ENCODE results near the gene MGRN1. TPM values are rescaled to one million over a fixed set of nuclear protein-coding genes. Genes with fewer than 3 reads are reported as not detected.

The MGRN1 gene
- total and polyA plus RNA-seq, 4 donors, result 29.5 to 112 (median 47.0) TPM

DNA sequence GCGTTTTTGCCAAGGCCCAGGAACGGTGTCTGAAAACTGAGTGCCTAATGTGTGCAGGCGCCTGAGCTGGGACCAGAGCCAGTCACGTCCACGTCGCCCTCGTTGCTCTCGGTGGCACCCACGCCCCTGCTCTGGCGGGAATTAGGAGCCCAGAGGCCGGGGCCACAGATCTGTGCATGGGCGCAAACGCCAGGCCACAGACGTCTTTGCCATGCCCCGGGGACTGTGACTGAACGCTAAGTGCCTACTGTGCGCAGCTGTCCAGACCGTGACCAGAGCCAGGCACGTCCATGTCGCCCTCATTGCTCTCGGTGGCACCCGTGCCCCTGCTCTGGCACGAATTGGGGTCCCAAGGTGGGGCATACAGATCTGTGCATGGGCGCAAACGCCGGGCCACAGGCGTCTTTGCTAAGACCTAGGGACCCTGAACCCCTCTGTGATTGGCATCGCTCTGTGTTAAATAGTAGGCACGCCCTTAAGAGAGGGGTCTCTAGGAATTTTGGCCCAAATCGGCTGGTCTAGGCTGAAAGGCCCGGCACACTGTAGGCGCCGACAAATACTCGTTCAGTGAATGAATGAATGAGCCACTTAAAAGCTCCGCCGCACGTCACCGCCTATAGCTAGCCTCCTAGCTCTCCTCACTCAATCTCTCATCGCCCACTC is 9.1 kb upstream of the MGRN1 start:
- Histone ChIP-seq H3K4me1 (ENCODE audit: control insufficient read depth in 5 of 5, insufficient read depth in 5 of 5, low read length in 5 of 5) (peaks cover 5 to 40% (median 9%) of the 10 kb centered on the region in 5 donors), H3K27ac (ENCODE audit: low read depth in 1 of 2, low read length in 1 of 2) (peak overlapping the region; percentile 90 to 93), H3K27me3 (ENCODE audit: control insufficient read depth in 3 of 3, insufficient read depth in 3 of 3, low read length in 2 of 3) (no peaks in the 10 kb centered on the region), H3K4me3 (no peak overlapping the region), H3K36me3 (ENCODE audit: control insufficient read depth in 4 of 4, insufficient read depth in 4 of 4, low read length in 4 of 4) (no peaks in the 10 kb centered on the region), H3K9me3 (ENCODE audit: control insufficient read depth in 4 of 4, insufficient read depth in 3 of 4, low read length in 3 of 4) (no peaks in the 10 kb centered on the region), H3K9ac (ENCODE audit: insufficient read depth in 1 of 2, low read length in 2 of 2) (peak overlapping the region; percentile 38 to 39)
- WGBS, 2 donors, result 77 to 79% methylated on average over 39 of the region's 39 CpGs
- DNase-seq (peak in 1 of 3 donors; percentile 26), ATAC-seq (ENCODE audit: insufficient read depth, low FRiP score) (no peak)
- TF ChIP-seq, protein P1, sequence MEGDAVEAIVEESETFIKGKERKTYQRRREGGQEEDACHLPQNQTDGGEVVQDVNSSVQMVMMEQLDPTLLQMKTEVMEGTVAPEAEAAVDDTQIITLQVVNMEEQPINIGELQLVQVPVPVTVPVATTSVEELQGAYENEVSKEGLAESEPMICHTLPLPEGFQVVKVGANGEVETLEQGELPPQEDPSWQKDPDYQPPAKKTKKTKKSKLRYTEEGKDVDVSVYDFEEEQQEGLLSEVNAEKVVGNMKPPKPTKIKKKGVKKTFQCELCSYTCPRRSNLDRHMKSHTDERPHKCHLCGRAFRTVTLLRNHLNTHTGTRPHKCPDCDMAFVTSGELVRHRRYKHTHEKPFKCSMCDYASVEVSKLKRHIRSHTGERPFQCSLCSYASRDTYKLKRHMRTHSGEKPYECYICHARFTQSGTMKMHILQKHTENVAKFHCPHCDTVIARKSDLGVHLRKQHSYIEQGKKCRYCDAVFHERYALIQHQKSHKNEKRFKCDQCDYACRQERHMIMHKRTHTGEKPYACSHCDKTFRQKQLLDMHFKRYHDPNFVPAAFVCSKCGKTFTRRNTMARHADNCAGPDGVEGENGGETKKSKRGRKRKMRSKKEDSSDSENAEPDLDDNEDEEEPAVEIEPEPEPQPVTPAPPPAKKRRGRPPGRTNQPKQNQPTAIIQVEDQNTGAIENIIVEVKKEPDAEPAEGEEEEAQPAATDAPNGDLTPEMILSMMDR (IDR thresholded peaks at IDR 0.05; ENCODE audit: control extremely low read depth, extremely low read depth), result no peak

GRCh38 chr16:4616047-4616811 is 8.4 kb upstream of the MGRN1 start:
- WGBS, 2 donors, result 0 to 1% methylated on average over 52 to 57 of the region's 57 CpGs
- Histone ChIP-seq H3K9me3 (ENCODE audit: control insufficient read depth in 4 of 4, insufficient read depth in 3 of 4, low read length in 3 of 4) (no peaks in the 10 kb centered on the region), H3K4me1 (ENCODE audit: control insufficient read depth in 5 of 5, insufficient read depth in 5 of 5, low read length in 5 of 5) (peaks cover 5 to 40% (median 9%) of the 10 kb centered on the region in 5 donors), H3K27ac (ENCODE audit: low read depth in 1 of 2, low read length in 1 of 2) (peak overlapping the region; percentile 92 to 93), H3K36me3 (ENCODE audit: control insufficient read depth in 4 of 4, insufficient read depth in 4 of 4, low read length in 4 of 4) (no peaks in the 10 kb centered on the region), H3K9ac (ENCODE audit: insufficient read depth in 1 of 2, low read length in 2 of 2) (peak overlapping the region; percentile 68 to 89), H3K4me3 (peak overlapping the region; percentile 24), H3K27me3 (ENCODE audit: control insufficient read depth in 3 of 3, insufficient read depth in 3 of 3, low read length in 2 of 3) (no peaks in the 10 kb centered on the region)
- peak; percentile 88 for ATAC-seq (ENCODE audit: insufficient read depth, low FRiP score)
- TF ChIP-seq, protein P1 (IDR thresholded peaks at IDR 0.05; ENCODE audit: control extremely low read depth, extremely low read depth), result peak; percentile 40
- peak; percentile 100 for DNase-seq

DNA sequence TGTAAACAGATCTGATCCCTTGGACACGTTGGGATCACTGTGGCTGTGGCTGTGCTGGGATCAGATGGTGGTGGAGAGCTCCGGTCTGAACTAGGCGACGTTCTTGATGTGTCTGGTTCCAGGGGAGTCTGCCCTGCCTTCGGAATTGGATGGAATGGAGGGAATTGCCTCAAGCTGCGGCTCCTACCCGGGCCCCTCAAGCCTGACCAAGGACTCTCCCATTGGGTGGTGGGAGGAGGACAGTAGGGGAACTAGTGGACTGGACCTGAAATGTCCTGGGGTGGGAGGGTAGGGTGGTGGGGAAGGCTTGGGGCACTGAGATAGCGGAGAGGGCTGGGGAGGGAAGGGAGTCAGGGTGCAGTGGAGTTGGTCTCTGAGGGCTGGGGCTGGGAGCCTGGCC is 6.7 kb upstream of the MGRN1 start:
- ATAC-seq (ENCODE audit: insufficient read depth, low FRiP score) (no peak), DNase-seq (no peak)
- H3K36me3 ChIP-seq (ENCODE audit: control insufficient read depth in 4 of 4, insufficient read depth in 4 of 4, low read length in 4 of 4), result no peaks in the 10 kb centered on the region
- TF ChIP-seq, protein P1 (IDR thresholded peaks at IDR 0.05; ENCODE audit: control extremely low read depth, extremely low read depth), result no peak
- H3K4me3 ChIP-seq, result no peak overlapping the region
- peaks cover 5 to 35% (median 9%) of the 10 kb centered on the region in 5 donors for H3K4me1 ChIP-seq (ENCODE audit: control insufficient read depth in 5 of 5, insufficient read depth in 5 of 5, low read length in 5 of 5)
- H3K27me3 ChIP-seq (ENCODE audit: control insufficient read depth in 3 of 3, insufficient read depth in 3 of 3, low read length in 2 of 3), result no peaks in the 10 kb centered on the region
- peak overlapping the region in 1 of 2 donors; percentile 17 for H3K27ac ChIP-seq (ENCODE audit: low read depth in 1 of 2, low read length in 1 of 2)
- 84 to 91% methylated on average over 8 of the region's 8 CpGs for WGBS, 2 donors
- H3K9ac ChIP-seq (ENCODE audit: insufficient read depth in 1 of 2, low read length in 2 of 2), result peak overlapping the region in 1 of 2 donors; percentile 55
- no peaks in the 10 kb centered on the region for H3K9me3 ChIP-seq (ENCODE audit: control insufficient read depth in 4 of 4, insufficient read depth in 3 of 4, low read length in 3 of 4)
